HFF-Myc (cell line): ENCODE results near the gene MRPS22.

Experiments
- DNase-seq: peaks from one replicate; pipeline ENCODE4 v3.0.0-alpha.2; 2011; ENCODE audit warnings: low read depth; ENCODE audit errors: extremely low read depth
- H3K4me3 ChIP-seq: replicated peaks from 2 replicates; pipeline ENCODE4 v1.5.1; 2011; ENCODE audit warnings: low read depth, mild to moderate bottlenecking, control low read depth, low read length
- CTCF ChIP-seq: IDR thresholded peaks from 2 replicates; pipeline ENCODE4 v1.5.1; 2012; ENCODE audit warnings: mild to moderate bottlenecking, low read depth, low read length, control low read depth; ENCODE audit errors: missing control alignments

Gene MRPS22

GRCh38 chr3:139307072-139307491 is 36.7 kb upstream of the MRPS22 start:
- no peak for DNase-seq
- no peak overlapping the region for H3K4me3 ChIP-seq
- no peak for TF ChIP-seq CTCF

- no peak for TF ChIP-seq CTCF
- no peak overlapping the region for H3K4me3 ChIP-seq
- DNase-seq: no peak
These were observed 35.9 kb upstream of the MRPS22 start for GRCh38 chr3:139307601-139308555.

- H3K4me3 ChIP-seq: no peak overlapping the region
- TF ChIP-seq CTCF: no peak
- no peak for DNase-seq
These were observed 35.3 kb upstream of the MRPS22 start for GRCh38 chr3:139308560-139308959.

- no peak overlapping the region for H3K4me3 ChIP-seq
- peak; percentile 74 for DNase-seq
- TF ChIP-seq CTCF: no peak
These were observed 34.7 kb upstream of the MRPS22 start for GRCh38 chr3:139309061-139309591.

GRCh38 chr3:139309880-139310279 is 33.9 kb upstream of the MRPS22 start:
- DNase-seq: peak; percentile 62
- TF ChIP-seq CTCF: no peak
- H3K4me3 ChIP-seq: no peak overlapping the region

GRCh38 chr3:139310474-139310933 is 33.3 kb upstream of the MRPS22 start:
- TF ChIP-seq CTCF: no peak
- no peak overlapping the region for H3K4me3 ChIP-seq
- DNase-seq: peak; percentile 98
